ENCODE measurements around the gene MRPL46.

DNA sequence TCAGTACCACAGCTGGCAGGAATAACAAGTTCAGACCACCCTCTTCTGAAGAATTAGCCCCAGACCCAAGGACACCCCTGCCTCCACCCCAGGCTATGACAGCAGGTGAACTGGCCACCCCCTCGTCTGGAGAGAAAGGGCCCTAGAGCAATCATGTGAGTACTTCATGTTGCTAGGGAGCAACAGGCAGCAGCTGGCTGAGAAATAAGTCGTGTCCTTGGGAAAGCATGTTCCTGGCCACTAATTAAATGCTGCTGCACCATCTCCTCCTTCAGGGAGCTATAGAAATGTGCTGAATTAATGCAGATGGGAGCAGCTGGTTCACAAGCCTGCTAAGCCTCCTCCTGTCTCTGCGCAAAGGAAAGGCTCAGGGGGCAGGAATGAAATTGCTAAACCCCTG lies 31.8 kb upstream of the MRPL46 start:
- TF ChIP-seq, protein P1, sequence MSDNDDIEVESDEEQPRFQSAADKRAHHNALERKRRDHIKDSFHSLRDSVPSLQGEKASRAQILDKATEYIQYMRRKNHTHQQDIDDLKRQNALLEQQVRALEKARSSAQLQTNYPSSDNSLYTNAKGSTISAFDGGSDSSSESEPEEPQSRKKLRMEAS (IDR thresholded peaks at IDR 0.05; ENCODE audit: insufficient read depth, insufficient read length), result no peak
- TF ChIP-seq EZH2 (IDR thresholded peaks at IDR 0.05; ENCODE audit: borderline replicate concordance, low read depth, low read length, severe bottlenecking) (no peak), POLR2A (IDR thresholded peaks at IDR 0.05; ENCODE audit: low read depth, low read length) (no peak), JUN (IDR thresholded peaks at IDR 0.05; ENCODE audit: borderline replicate concordance, insufficient read depth, insufficient read length, low read depth) (no peak), POLR2AphosphoS5 (IDR thresholded peaks at IDR 0.05; ENCODE audit: insufficient read depth, low read depth, low read length) (no peak), FOS (IDR thresholded peaks at IDR 0.05; ENCODE audit: borderline replicate concordance, insufficient read depth, low read length) (no peak), MYC (IDR thresholded peaks at IDR 0.05; ENCODE audit: low read depth, low read length) (no peak)
- TF ChIP-seq, protein P2, sequence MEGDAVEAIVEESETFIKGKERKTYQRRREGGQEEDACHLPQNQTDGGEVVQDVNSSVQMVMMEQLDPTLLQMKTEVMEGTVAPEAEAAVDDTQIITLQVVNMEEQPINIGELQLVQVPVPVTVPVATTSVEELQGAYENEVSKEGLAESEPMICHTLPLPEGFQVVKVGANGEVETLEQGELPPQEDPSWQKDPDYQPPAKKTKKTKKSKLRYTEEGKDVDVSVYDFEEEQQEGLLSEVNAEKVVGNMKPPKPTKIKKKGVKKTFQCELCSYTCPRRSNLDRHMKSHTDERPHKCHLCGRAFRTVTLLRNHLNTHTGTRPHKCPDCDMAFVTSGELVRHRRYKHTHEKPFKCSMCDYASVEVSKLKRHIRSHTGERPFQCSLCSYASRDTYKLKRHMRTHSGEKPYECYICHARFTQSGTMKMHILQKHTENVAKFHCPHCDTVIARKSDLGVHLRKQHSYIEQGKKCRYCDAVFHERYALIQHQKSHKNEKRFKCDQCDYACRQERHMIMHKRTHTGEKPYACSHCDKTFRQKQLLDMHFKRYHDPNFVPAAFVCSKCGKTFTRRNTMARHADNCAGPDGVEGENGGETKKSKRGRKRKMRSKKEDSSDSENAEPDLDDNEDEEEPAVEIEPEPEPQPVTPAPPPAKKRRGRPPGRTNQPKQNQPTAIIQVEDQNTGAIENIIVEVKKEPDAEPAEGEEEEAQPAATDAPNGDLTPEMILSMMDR (IDR thresholded peaks at IDR 0.05; ENCODE audit: extremely low read depth in 1 of 2, insufficient read depth in 1 of 2, low read depth in 1 of 2, low read length in 2 of 2), result no peak

All from endothelial cell of umbilical vein (primary cell).